ENCODE measurements around the gene STAG1. TPM values are rescaled to one million over a fixed set of nuclear protein-coding genes. Genes with fewer than 3 reads are reported as not detected.
A peak's percentile ranks its signal among the peaks of the same experiment; 100 is the strongest.
"Not testable (repeated sequence)": the region's sequence is repeated elsewhere in the genome, so short reads cannot be mapped to it uniquely, and the experiment has no call there.

STAG1 gene
- total RNA-seq (2014; rRNA removed; shearing (Covaris generic)): 28.8 and 34.3 TPM in 2 replicates

DNA sequence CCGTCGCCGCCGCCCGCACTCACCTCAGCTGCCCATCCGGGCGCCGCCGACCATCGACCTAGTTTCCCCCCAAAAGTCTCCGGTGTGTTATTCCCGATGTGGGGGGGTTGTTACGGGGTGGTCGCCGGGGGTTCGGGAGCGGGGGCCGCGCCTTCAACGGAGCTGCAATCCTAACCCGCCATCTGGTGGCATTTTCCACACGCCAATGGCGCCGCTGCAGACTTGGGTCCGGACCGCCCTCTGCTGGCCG is at the start of gene STAG1:
STAG1 (minus strand) TSS at position 207 of the 250 bp plus-strand sequence. CDS start 121,480 bp downstream, outside the sequence.
- peak within 1 kb of the TSS; percentile 62 for H3K4me3 ChIP-seq
- DNase-seq: no peak
- no peaks in the 10 kb centered on the region for H3K9me3 ChIP-seq (replicated peaks)
- peaks cover 10% of the 10 kb centered on the region for H3K4me1 ChIP-seq
- H3K27me3 ChIP-seq: no peaks in the 10 kb centered on the region
- H3K27ac ChIP-seq: peak within 1 kb of the TSS; percentile 86
- H3K36me3 ChIP-seq: no peaks in the 10 kb centered on the region

DNA sequence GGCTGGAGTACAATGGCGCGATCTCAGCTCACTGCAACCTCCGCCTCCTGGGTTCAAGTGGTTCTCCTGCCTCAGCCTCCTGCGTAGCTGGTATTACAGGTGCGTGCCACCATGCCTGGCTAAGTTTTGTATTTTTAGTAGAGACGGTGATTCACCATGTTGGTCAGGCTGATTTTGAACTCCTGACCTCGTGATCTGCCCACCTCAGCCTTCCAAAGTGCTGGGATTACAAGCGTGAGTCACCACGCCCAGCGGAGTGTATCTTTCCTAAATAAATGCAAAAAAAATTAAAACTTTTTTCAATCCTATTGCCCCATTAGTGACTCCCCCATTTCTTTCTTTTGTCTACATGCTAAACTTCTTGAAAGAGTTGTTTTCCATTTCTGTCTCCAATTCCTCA is 49.0 kb upstream of the STAG1 start:
- not testable (repeated sequence) for H3K36me3 ChIP-seq; H3K27me3 ChIP-seq; DNase-seq; H3K9me3 ChIP-seq (replicated peaks); H3K4me3 ChIP-seq; H3K4me1 ChIP-seq; H3K27ac ChIP-seq

DNA sequence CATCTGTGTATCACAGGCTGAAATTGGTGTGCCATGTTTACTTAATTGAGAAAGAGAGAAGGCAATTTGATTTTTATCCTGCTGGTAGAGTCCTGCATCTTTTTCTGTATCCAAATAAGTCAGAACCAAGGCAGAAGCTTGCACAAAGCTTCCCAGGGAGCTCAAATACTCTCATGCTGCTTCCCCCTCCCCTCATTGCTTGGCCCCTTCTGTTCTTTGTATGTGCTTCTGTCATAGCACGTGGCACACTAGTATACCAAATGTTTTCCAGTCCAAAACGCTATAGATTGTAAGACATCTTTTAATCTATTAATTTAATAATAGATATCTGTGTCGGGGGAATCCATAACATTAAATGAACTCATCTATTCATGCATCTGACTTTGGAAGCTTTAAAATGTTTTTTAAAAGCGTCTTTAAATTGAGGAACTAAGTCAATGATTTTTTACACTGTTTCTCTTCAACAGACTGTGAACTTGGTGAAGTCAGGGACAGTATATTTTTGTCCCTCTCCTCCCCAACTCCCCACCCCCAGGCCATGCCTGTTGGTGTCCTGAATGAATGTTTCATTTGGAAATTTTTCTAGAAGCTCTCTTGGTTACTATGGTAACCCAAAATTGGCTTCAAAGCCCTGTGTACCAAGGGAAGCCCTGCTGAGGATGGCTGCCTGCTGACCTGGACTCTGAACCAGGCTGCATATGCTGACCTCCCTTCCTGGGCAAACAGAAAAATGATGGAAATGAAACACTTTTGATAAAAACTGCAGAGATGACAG is 40.6 kb upstream of the STAG1 start:
- Histone ChIP-seq H3K27me3 (no peaks in the 10 kb centered on the region), H3K36me3 (no peaks in the 10 kb centered on the region), H3K4me1 (peaks cover 6% of the 10 kb centered on the region), H3K27ac (no peak overlapping the region), H3K4me3 (no peak overlapping the region), H3K9me3 (replicated peaks) (no peaks in the 10 kb centered on the region)
- DNase-seq: no peak

DNA sequence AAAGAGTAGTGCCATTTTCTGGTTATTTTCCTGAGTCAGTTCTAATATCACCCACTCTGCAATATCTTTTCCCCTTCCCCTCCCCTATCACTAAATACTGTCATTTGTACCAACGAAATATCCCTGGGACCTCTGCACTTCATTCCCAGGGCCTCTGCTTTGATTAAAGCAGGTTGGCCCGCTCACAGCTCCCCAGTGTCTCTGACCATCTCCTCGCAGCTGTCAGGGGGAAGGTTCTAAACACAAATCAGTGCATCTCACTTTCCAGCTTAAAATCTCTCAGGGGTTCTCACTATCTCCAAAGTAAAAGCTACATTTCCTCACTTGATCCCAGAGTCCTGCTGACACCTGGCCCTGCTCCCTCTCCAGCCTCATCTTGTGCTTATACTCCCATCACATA is 38.6 kb upstream of the STAG1 start:
- Histone ChIP-seq H3K4me3 (no peak overlapping the region), H3K4me1 (peaks cover 23% of the 10 kb centered on the region), H3K9me3 (replicated peaks) (no peaks in the 10 kb centered on the region), H3K27me3 (no peaks in the 10 kb centered on the region), H3K36me3 (no peaks in the 10 kb centered on the region), H3K27ac (no peak overlapping the region)
- peak in 1 of 2 experiments; percentile 37 for DNase-seq

DNA sequence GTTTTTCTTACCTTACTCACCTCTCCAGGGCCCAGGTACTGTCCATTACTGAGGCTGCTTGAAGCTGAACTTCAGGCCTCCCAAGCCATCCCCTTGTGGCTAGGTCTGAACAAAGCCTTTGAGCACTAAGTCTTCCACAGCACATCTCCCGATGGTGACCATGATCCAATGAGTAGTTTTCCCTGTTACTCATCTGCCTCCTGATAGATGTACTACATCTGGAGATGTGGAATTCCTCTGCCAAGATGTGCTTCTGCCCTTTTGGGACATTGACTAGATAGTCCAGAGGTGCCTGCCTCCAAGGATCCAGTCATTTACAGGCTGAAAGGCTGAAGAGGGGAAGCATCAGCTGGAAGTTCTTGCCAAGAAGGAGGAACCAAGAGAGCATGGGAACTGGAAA is 37.8 kb upstream of the STAG1 start:
- no peak overlapping the region for H3K4me3 ChIP-seq
- H3K27ac ChIP-seq: no peak overlapping the region
- H3K9me3 ChIP-seq (replicated peaks): no peaks in the 10 kb centered on the region
- H3K36me3 ChIP-seq: no peaks in the 10 kb centered on the region
- H3K4me1 ChIP-seq: peaks cover 31% of the 10 kb centered on the region
- no peaks in the 10 kb centered on the region for H3K27me3 ChIP-seq
- no peak for DNase-seq

DNA sequence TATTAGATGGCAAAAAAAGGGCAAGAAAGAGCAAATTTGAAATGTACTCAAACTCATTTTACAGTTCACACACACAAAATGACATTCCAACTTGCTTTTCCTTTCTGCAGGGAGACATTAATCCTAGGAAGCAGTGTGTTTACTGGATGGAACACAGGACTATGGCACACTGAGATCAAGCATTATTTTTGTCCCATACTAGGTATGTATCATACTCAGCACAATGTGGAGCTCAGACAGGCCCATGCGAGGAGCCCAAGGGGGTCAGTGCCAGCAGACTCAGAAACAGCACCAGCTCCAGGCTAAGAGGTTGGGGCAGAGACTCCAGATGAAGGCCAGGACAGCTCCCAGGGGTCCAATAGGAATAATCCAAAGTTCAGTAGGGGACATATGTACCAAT is 36.0 kb upstream of the STAG1 start:
- Histone ChIP-seq H3K36me3 (no peaks in the 10 kb centered on the region), H3K4me1 (peaks cover 48% of the 10 kb centered on the region), H3K9me3 (replicated peaks) (no peaks in the 10 kb centered on the region), H3K27ac (no peak overlapping the region), H3K4me3 (no peak overlapping the region), H3K27me3 (no peaks in the 10 kb centered on the region)
- DNase-seq: no peak

DNA sequence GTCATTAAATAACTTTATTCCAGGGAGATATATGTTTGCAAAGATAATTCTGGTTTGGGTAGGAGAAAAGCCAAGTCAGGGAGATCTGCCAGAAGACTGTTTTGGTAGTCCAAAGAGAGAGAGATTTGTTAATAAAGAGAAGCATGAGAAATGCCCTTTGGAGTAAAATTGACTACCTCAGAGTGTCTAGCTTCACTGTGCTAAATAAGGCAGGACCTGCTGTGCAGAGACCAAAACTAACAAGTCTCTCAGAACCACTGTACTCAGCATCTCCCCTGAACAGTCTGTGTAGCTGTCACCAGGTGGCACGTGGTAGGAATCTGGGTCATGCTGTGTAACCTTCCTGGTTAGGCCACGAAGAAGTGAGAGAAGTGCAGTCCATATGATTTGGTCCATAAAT is 35.2 kb upstream of the STAG1 start:
- no peaks in the 10 kb centered on the region for H3K27me3 ChIP-seq
- H3K4me3 ChIP-seq: no peak overlapping the region
- H3K36me3 ChIP-seq: no peaks in the 10 kb centered on the region
- H3K4me1 ChIP-seq: peaks cover 49% of the 10 kb centered on the region
- H3K9me3 ChIP-seq (replicated peaks): no peaks in the 10 kb centered on the region
- H3K27ac ChIP-seq: peak overlapping the region; percentile 92; the same call in 1 of the 2 replicates
- peak in 1 of 2 experiments; percentile 31 for DNase-seq

DNA sequence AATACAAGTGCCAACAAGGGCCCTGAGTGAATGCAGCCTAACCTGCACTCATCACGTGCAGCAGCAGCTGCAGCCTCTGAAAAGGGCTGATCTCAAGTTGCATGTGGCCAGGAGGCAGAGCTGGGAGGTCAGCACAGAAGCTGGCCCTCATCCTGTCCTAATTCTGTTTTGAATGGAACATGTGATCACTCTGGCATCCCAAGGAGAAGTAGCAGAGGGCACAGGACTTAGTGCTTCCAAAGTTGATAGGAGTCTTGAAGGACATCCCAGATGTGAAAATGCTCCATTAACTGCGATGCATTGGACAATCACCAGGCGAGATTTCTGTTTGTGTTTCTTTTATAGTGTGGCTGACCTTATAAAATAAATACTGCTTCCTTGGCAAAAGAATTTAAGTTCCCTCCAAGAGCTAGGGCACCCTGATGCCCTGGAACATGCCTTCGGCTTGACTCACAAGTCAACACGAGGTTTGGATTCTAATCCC is 31.6 kb upstream of the STAG1 start:
- H3K27me3 ChIP-seq: no peaks in the 10 kb centered on the region
- peak; percentile 84 to 89 for DNase-seq
- H3K9me3 ChIP-seq (replicated peaks): no peaks in the 10 kb centered on the region
- no peak overlapping the region for H3K4me3 ChIP-seq
- H3K27ac ChIP-seq: peak overlapping the region; percentile 92
- no peaks in the 10 kb centered on the region for H3K36me3 ChIP-seq
- H3K4me1 ChIP-seq: peaks cover 43% of the 10 kb centered on the region

DNA sequence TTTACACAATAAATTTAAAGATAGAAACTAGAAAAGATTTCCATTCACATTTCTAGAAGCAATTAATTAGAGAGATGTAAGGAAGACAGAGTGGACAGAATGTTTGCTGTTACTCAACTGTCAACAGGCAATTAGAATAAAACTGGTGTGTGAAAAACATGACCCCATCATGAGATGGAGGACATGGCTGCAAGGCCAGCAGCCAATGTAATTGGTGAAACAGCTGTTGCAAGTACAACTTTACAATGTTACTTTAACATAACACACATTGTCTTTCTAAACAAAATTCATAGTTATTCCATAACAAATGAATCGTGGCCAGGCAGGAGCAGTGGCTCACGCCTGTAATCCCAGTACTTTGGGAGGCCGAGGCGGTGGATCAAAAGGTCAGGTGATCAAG is 28.6 kb upstream of the STAG1 start:
- Histone ChIP-seq H3K9me3 (replicated peaks) (no peaks in the 10 kb centered on the region), H3K36me3 (no peaks in the 10 kb centered on the region), H3K27me3 (no peaks in the 10 kb centered on the region; the same call in 1 of the 2 replicates), H3K27ac (no peak overlapping the region), H3K4me1 (peaks cover 26% of the 10 kb centered on the region), H3K4me3 (no peak overlapping the region)
- DNase-seq: no peak

DNA sequence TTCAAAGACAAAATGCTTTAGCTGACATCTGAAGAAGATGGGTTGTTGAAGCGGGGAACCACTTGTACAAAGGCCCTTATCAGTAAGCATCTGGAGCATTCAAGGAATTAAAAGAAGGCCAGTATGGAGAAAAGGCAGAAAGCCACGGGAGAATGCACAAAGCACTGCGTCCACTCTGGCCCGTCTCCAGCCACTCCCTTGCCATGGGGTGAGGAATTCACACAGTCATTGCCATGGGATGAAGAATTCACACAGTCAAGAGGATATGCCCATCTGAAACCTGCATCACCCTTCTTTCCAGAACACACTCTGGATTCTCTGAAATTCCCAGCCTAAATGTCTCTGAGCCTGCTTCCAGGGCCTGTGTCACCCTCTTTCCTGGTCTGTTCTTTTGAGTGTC is 26.7 kb upstream of the STAG1 start:
- Histone ChIP-seq H3K27ac (no peak overlapping the region), H3K27me3 (no peaks in the 10 kb centered on the region; the same call in 1 of the 2 replicates), H3K9me3 (replicated peaks) (no peaks in the 10 kb centered on the region), H3K36me3 (no peaks in the 10 kb centered on the region), H3K4me3 (no peak overlapping the region), H3K4me1 (peaks cover 7% of the 10 kb centered on the region)
- DNase-seq: no peak

DNA sequence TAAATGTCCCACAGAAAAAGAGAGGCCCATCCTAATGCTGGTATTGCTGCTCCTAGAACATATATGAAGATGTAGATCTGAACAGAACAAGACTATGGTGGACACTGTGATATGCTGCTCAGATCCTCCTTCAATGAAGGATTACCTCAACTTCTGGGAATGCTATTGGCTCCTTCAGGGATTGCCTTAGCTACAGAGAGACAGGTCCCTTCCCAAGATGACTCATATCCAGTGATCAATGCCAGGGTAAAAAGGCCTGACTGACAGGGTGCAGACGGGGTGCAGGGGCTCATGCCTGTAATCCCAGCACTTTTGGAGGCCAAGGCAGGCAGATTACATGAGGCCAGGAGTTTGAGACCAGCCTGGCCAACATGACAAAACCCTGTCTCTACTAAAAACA is 20.5 kb upstream of the STAG1 start:
- H3K9me3 ChIP-seq (replicated peaks): no peaks in the 10 kb centered on the region
- H3K36me3 ChIP-seq: no peaks in the 10 kb centered on the region
- no peak overlapping the region for H3K27ac ChIP-seq
- no peak for DNase-seq
- no peaks in the 10 kb centered on the region for H3K4me1 ChIP-seq
- no peak overlapping the region for H3K4me3 ChIP-seq
- no peaks in the 10 kb centered on the region for H3K27me3 ChIP-seq

DNA sequence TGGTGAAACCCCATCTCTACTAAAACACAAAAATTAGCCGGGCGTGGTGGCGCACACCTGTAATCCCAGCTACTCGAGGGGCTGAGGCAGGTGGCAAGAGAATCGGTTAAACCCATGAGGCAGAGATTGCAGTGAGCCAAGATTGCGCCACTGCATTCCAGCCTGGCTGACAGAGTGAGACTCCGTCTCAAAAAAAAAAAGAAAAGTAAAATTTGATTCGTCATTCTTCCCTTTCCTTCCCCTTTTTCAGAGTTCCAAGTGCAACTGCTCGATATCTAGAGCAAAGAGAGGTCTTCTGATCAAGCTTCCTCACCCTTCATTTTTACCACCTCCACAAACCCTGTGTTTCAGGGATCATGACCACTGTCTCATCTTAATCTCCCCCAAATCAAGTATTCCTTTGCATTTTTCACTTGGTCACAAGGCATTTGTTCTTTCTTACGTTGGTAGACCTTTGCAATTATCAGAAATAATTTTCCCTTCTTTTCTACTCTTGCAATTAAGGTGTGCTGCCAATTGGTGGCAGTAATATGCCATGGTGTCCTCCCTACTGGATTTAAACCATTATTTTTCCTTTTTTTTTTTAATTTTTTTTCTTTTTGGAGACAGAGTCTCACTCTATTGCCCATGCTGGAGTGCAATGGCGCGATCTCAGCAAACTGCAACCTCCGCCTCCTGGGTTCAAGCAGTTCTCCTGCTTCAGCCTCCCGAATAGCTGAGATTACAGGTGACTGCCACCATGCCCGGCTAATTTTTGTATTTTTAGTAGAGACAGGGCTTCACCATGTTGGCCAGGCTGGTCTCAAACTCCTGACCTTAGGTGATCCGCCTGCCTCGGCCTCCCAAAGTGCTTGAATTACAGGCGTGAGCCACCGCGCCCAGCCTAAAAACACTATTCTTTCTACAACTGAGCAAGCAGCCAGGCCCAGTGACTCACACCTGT is 6.3 kb upstream of the STAG1 start:
- not testable (repeated sequence) for H3K4me1 ChIP-seq; H3K27ac ChIP-seq; H3K9me3 ChIP-seq (replicated peaks); H3K4me3 ChIP-seq; H3K36me3 ChIP-seq; H3K27me3 ChIP-seq
- DNase-seq: peak in 1 of 2 experiments; percentile 47

DNA sequence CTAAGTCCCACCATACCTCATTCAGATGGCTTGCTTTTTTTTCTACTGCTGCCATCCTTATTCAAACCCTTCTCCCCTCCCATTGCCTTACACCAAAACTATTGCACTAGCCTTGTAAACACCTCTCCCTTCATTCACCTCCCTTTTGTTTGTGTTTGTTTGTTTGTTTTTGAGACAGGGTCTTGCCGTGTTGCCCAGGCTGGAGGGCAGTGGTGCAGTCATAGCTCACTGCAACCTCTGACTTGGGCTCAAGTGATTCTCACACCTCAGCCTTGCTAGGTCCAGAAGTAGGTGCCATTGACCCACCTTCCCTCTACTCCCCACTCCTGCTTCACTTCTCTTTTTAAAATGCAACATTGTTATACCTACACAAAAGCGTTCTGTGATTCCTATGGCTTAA is 3.0 kb upstream of the STAG1 start:
- no peak overlapping the region for H3K4me3 ChIP-seq
- no peak overlapping the region for H3K27ac ChIP-seq
- H3K9me3 ChIP-seq (replicated peaks): no peaks in the 10 kb centered on the region
- no peaks in the 10 kb centered on the region for H3K27me3 ChIP-seq
- 0 out of 2 replicates have a peak, but pooled peaks cover 4% of the 10 kb centered on the region for H3K4me1 ChIP-seq
- H3K36me3 ChIP-seq: no peaks in the 10 kb centered on the region
- DNase-seq: no peak

DNA sequence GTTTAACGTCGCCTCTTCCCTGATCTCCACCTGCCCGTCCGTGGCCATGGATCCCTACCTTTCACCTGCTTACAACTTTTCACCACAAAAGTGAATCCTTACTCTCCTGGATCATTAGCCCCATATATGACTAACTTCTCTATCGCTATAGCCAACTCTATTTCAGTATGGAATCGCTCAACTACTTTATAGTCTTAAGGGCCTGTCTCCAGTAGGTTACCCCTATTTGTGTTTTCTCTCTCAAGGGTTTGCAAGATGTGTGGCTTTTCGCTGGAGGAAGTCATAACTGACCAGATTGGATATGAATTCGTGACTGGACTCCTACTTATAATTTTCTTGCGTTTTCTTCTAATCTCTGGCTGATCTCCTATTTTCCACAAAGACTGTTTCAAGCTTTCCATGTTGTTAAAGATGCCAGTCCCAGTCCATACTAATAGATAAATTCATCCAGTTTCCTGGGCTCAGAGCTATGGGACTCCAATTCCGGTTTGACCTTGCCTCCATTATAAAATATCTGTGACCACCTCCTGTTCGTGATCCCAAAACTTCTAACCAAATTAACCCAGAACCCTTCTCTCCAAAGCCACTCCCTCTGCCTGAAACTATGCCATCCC is 1.3 kb upstream of the STAG1 start:
- no peaks in the 10 kb centered on the region for H3K36me3 ChIP-seq
- no peaks in the 10 kb centered on the region for H3K9me3 ChIP-seq (replicated peaks)
- H3K4me3 ChIP-seq: peak overlapping the region; percentile 62
- no peaks in the 10 kb centered on the region for H3K27me3 ChIP-seq
- DNase-seq: peak in 1 of 2 experiments; percentile 31
- peak overlapping the region; percentile 86 for H3K27ac ChIP-seq
- peaks cover 10% of the 10 kb centered on the region for H3K4me1 ChIP-seq
